Caco-2 (cell line): ENCODE measurements around the gene WNK2. TPM values are rescaled to one million over a fixed set of nuclear protein-coding genes. Genes with fewer than 3 reads are reported as not detected.

Source experiments
- BruUV-seq: library from RNA; stranded (reverse); fragments of 400-500 nt; replicated peaks from 2 replicates; lab custom pipeline; 2021; lab: Mats Ljungman, UMichigan
- CTCF ChIA-PET: fragments of 300-600 bp; sonication (Branson Sonifier 250); formaldehyde crosslinking; loops from one replicate; lab custom pipeline; 2022; ENCODE audit warnings: antibody characterized with exemption; lab: Charles Lee
- POLR2A ChIA-PET: fragments of 300-600 bp; sonication (Branson Sonifier 250); formaldehyde crosslinking; loops from one replicate; lab custom pipeline; 2022; ENCODE audit warnings: antibody characterized with exemption; lab: Charles Lee
- DNase-seq, 2 experiments: peaks; one replicate each; pipeline versions ENCODE4 v3.0.0 to v3.0.0-alpha.2; 2020 to 2022
- H3K27me3 ChIP-seq: replicated peaks from 2 replicates; pipeline ENCODE4 v1.6.0; 2011; ENCODE audit warnings: low read length; ENCODE audit not compliant: control insufficient read depth, insufficient read depth
- H3K36me3 ChIP-seq: 2 replicates; pipeline ENCODE4 v1.5.1; 2011; ENCODE audit warnings: low read length; ENCODE audit not compliant: control insufficient read depth, insufficient read depth
- H3K4me1 ChIP-seq: fragments of 250-450 bp; sonication (Bioruptor Pico); 2 replicates; pipeline ENCODE4 v1.5.1; 2020; ENCODE audit warnings: mild to moderate bottlenecking
- H3K4me3 ChIP-seq: 2 replicates; pipeline ENCODE4 v1.5.1; 2011; ENCODE audit warnings: low read depth, mild to moderate bottlenecking, control low read depth, low read length
- H3K9me3 ChIP-seq: fragments of 250-450 bp; sonication (Bioruptor Pico); 2 replicates; pipeline ENCODE4 v1.5.1; 2020; ENCODE audit warnings: mild to moderate bottlenecking, moderate library complexity
- H3K27ac Mint-ChIP-seq: one replicate; pipeline ENCODE4 v1.8.0; 2022; ENCODE audit warnings: mixed read lengths; ENCODE audit not compliant: unreplicated experiment
- H3K27me3 Mint-ChIP-seq: one replicate; pipeline ENCODE4 v1.8.0; 2022; ENCODE audit warnings: mixed read lengths; ENCODE audit not compliant: insufficient read depth, unreplicated experiment
- H3K36me3 Mint-ChIP-seq: one replicate; pipeline ENCODE4 v1.8.0; 2022; ENCODE audit warnings: mild to moderate bottlenecking, mixed read lengths; ENCODE audit not compliant: insufficient read depth, unreplicated experiment
- H3K4me1 Mint-ChIP-seq: one replicate; pipeline ENCODE4 v1.8.0; 2022; ENCODE audit warnings: low read depth, mixed read lengths; ENCODE audit not compliant: unreplicated experiment
- H3K4me3 Mint-ChIP-seq: one replicate; pipeline ENCODE4 v1.8.0; 2022; ENCODE audit warnings: mild to moderate bottlenecking, moderate library complexity, mixed read lengths; ENCODE audit not compliant: unreplicated experiment
- H3K9me3 Mint-ChIP-seq: one replicate; pipeline ENCODE4 v1.8.0; 2022; ENCODE audit warnings: mixed read lengths; ENCODE audit not compliant: unreplicated experiment
- intact Hi-C: fragments of 100-400 bp; cut with micrococcal nuclease; formaldehyde crosslinking; loops from one replicate; pipeline ENCODE4 v1.10.0; 2022; ENCODE audit not compliant: unreplicated experiment
- total RNA-seq: library from RNA; stranded (reverse); gene quantifications from 2 replicates; pipeline ENCODE4 v1.2.3, GENCODE V29; 2022
- TF ChIP-seq, protein P1 (sequence below), 2 experiments: fragments of 200-600 bp in 1 of 2; IDR thresholded peaks; 1 replicate in 1 of 2; 2 replicates in 1 of 2; pipeline versions ENCODE4 v1.5.1 to v1.8.0; 2011 to 2022; ENCODE audit warnings: antibody characterized with exemption in 1 of 2, control low read depth in 1 of 2, inconsistent platforms in 1 of 2, low read depth in 1 of 2, low read length in 1 of 2, mild to moderate bottlenecking in 1 of 2, moderate library complexity in 1 of 2; ENCODE audit not compliant: insufficient read depth in 1 of 2, severe bottlenecking in 1 of 2, unreplicated experiment in 1 of 2

WNK2 gene
- total RNA-seq, 1 experiment from 2014 or later, result 21.7 TPM

DNA sequence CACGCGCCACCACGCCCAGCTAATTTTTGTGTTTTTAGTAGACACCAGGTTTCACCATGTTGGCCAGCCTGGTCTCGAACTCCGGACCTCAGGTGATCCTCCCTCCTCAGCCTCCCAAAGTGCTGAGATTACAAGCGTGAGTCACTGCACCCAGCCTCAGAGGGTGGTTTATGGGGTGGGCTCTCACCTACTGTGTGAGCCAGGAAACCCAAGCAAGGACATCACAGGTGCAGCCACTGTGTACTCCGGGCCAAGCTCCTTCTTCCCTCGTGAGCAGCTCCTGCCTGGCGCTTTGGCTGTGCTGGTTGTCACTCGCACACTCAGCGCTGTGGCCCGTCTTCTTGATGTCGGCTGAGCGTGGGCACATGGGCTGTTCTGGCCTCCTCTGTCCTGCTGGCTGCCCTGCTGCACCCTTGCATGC, 70.1 kb downstream of the WNK2 start:
- Mint-ChIP-seq H3K36me3 (no peaks in the 10 kb centered on the region), H3K27ac (no peak overlapping the region), H3K4me1 (no peaks in the 10 kb centered on the region), H3K27me3 (no peaks in the 10 kb centered on the region), H3K9me3 (no peaks in the 10 kb centered on the region), H3K4me3 (no peak overlapping the region)
- TF ChIP-seq, protein P1, sequence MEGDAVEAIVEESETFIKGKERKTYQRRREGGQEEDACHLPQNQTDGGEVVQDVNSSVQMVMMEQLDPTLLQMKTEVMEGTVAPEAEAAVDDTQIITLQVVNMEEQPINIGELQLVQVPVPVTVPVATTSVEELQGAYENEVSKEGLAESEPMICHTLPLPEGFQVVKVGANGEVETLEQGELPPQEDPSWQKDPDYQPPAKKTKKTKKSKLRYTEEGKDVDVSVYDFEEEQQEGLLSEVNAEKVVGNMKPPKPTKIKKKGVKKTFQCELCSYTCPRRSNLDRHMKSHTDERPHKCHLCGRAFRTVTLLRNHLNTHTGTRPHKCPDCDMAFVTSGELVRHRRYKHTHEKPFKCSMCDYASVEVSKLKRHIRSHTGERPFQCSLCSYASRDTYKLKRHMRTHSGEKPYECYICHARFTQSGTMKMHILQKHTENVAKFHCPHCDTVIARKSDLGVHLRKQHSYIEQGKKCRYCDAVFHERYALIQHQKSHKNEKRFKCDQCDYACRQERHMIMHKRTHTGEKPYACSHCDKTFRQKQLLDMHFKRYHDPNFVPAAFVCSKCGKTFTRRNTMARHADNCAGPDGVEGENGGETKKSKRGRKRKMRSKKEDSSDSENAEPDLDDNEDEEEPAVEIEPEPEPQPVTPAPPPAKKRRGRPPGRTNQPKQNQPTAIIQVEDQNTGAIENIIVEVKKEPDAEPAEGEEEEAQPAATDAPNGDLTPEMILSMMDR (IDR thresholded peaks at IDR 0.05; ENCODE audit: insufficient read depth in 1 of 2, low read depth in 1 of 2, low read length in 1 of 2, severe bottlenecking in 1 of 2, unreplicated experiment in 1 of 2), result no peak
- ChIA-PET POLR2A (no interaction called here), CTCF (no interaction called here)
- Histone ChIP-seq H3K27me3 (no peaks in the 10 kb centered on the region), H3K36me3 (no peaks in the 10 kb centered on the region), H3K4me3 (no peak overlapping the region), H3K4me1 (no peaks in the 10 kb centered on the region), H3K9me3 (no peaks in the 10 kb centered on the region)
- BruUV-seq, result no TSS peak
- intact Hi-C loops, result no loop called here
- no peak for DNase-seq

- Mint-ChIP-seq H3K27ac (no peak overlapping the region), H3K36me3 (no peaks in the 10 kb centered on the region), H3K4me3 (no peak overlapping the region), H3K9me3 (no peaks in the 10 kb centered on the region), H3K4me1 (no peaks in the 10 kb centered on the region), H3K27me3 (no peaks in the 10 kb centered on the region)
- Histone ChIP-seq H3K27me3 (no peaks in the 10 kb centered on the region), H3K4me1 (no peaks in the 10 kb centered on the region), H3K36me3 (no peaks in the 10 kb centered on the region), H3K4me3 (no peak overlapping the region), H3K9me3 (no peaks in the 10 kb centered on the region)
- ChIA-PET POLR2A (no interaction called here), CTCF (no interaction called here)
- intact Hi-C loops, result no loop called here
- no peak for DNase-seq
- BruUV-seq, result no TSS peak
- TF ChIP-seq, protein P1 (IDR thresholded peaks at IDR 0.05; ENCODE audit: insufficient read depth in 1 of 2, low read depth in 1 of 2, low read length in 1 of 2, severe bottlenecking in 1 of 2, unreplicated experiment in 1 of 2), result no peak
Measured at GRCh38 chr9:93254806-93255493, 71.0 kb downstream of the WNK2 start.

- Mint-ChIP-seq H3K27me3 (no peaks in the 10 kb centered on the region), H3K4me1 (no peaks in the 10 kb centered on the region), H3K36me3 (no peaks in the 10 kb centered on the region), H3K4me3 (no peak overlapping the region), H3K9me3 (no peaks in the 10 kb centered on the region), H3K27ac (no peak overlapping the region)
- no TSS peak for BruUV-seq
- no peaks in the 10 kb centered on the region for H3K9me3 ChIP-seq
- intact Hi-C loops, result no loop called here
- POLR2A ChIA-PET, result no interaction called here
- no peaks in the 10 kb centered on the region for H3K27me3 ChIP-seq
- no peaks in the 10 kb centered on the region for H3K36me3 ChIP-seq
- no peak for DNase-seq
- H3K4me1 ChIP-seq, result no peaks in the 10 kb centered on the region
- H3K4me3 ChIP-seq, result no peak overlapping the region
- TF ChIP-seq, protein P1 (IDR thresholded peaks at IDR 0.05; ENCODE audit: insufficient read depth in 1 of 2, low read depth in 1 of 2, low read length in 1 of 2, severe bottlenecking in 1 of 2, unreplicated experiment in 1 of 2), result no peak
- CTCF ChIA-PET, result no interaction called here
Measured at GRCh38 chr9:93255494-93255867, 71.5 kb downstream of the WNK2 start.
